Caco-2 (cell line): Measurements from ENCODE around the gene MARCHF10. TPM values are rescaled to one million over a fixed set of nuclear protein-coding genes. Genes with fewer than 3 reads are reported as not detected.
"Not testable (repeated sequence)": the region's sequence is repeated elsewhere in the genome, so short reads cannot be mapped to it uniquely, and the experiment has no call there.

Experiments
- BruUV-seq: library from RNA; stranded (reverse); fragments of 400-500 nt; replicated peaks from 2 replicates; lab custom pipeline; 2021; lab: Mats Ljungman, UMichigan
- CTCF ChIA-PET: fragments of 300-600 bp; sonication (Branson Sonifier 250); formaldehyde crosslinking; loops from one replicate; lab custom pipeline; 2022; ENCODE audit warnings: antibody characterized with exemption; lab: Charles Lee
- POLR2A ChIA-PET: fragments of 300-600 bp; sonication (Branson Sonifier 250); formaldehyde crosslinking; loops from one replicate; lab custom pipeline; 2022; ENCODE audit warnings: antibody characterized with exemption; lab: Charles Lee
- DNase-seq, 2 experiments: peaks; one replicate each; pipeline versions ENCODE4 v3.0.0 to v3.0.0-alpha.2; 2020 to 2022
- H3K27me3 ChIP-seq: replicated peaks from 2 replicates; pipeline ENCODE4 v1.6.0; 2011; ENCODE audit warnings: low read length; ENCODE audit not compliant: control insufficient read depth, insufficient read depth
- H3K36me3 ChIP-seq: 2 replicates; pipeline ENCODE4 v1.5.1; 2011; ENCODE audit warnings: low read length; ENCODE audit not compliant: control insufficient read depth, insufficient read depth
- H3K4me1 ChIP-seq: fragments of 250-450 bp; sonication (Bioruptor Pico); 2 replicates; pipeline ENCODE4 v1.5.1; 2020; ENCODE audit warnings: mild to moderate bottlenecking
- H3K4me3 ChIP-seq: 2 replicates; pipeline ENCODE4 v1.5.1; 2011; ENCODE audit warnings: low read depth, mild to moderate bottlenecking, control low read depth, low read length
- H3K9me3 ChIP-seq: fragments of 250-450 bp; sonication (Bioruptor Pico); 2 replicates; pipeline ENCODE4 v1.5.1; 2020; ENCODE audit warnings: mild to moderate bottlenecking, moderate library complexity
- H3K27ac Mint-ChIP-seq: one replicate; pipeline ENCODE4 v1.8.0; 2022; ENCODE audit warnings: mixed read lengths; ENCODE audit not compliant: unreplicated experiment
- H3K27me3 Mint-ChIP-seq: one replicate; pipeline ENCODE4 v1.8.0; 2022; ENCODE audit warnings: mixed read lengths; ENCODE audit not compliant: insufficient read depth, unreplicated experiment
- H3K36me3 Mint-ChIP-seq: one replicate; pipeline ENCODE4 v1.8.0; 2022; ENCODE audit warnings: mild to moderate bottlenecking, mixed read lengths; ENCODE audit not compliant: insufficient read depth, unreplicated experiment
- H3K4me1 Mint-ChIP-seq: one replicate; pipeline ENCODE4 v1.8.0; 2022; ENCODE audit warnings: low read depth, mixed read lengths; ENCODE audit not compliant: unreplicated experiment
- H3K4me3 Mint-ChIP-seq: one replicate; pipeline ENCODE4 v1.8.0; 2022; ENCODE audit warnings: mild to moderate bottlenecking, moderate library complexity, mixed read lengths; ENCODE audit not compliant: unreplicated experiment
- H3K9me3 Mint-ChIP-seq: one replicate; pipeline ENCODE4 v1.8.0; 2022; ENCODE audit warnings: mixed read lengths; ENCODE audit not compliant: unreplicated experiment
- CTCF ChIP-seq, 2 experiments: fragments of 200-600 bp in 1 of 2; IDR thresholded peaks; 1 replicate in 1 of 2; 2 replicates in 1 of 2; pipeline versions ENCODE4 v1.5.1 to v1.8.0; 2011 to 2022; ENCODE audit warnings: antibody characterized with exemption in 1 of 2, control low read depth in 1 of 2, inconsistent platforms in 1 of 2, low read depth in 1 of 2, low read length in 1 of 2, mild to moderate bottlenecking in 1 of 2, moderate library complexity in 1 of 2; ENCODE audit not compliant: insufficient read depth in 1 of 2, severe bottlenecking in 1 of 2, unreplicated experiment in 1 of 2
- intact Hi-C: fragments of 100-400 bp; cut with micrococcal nuclease; formaldehyde crosslinking; loops from one replicate; pipeline ENCODE4 v1.10.0; 2022; ENCODE audit not compliant: unreplicated experiment
- total RNA-seq: library from RNA; stranded (reverse); gene quantifications from 2 replicates; pipeline ENCODE4 v1.2.3, GENCODE V29; 2022

Gene MARCHF10
- total RNA-seq, 1 experiment from 2014 or later: not detected

GRCh38 chr17:62832405-62832804 lies 24.3 kb upstream of the MARCHF10 start:
- no peak for TF ChIP-seq CTCF (IDR thresholded peaks at IDR 0.05; ENCODE audit: insufficient read depth in 1 of 2, low read depth in 1 of 2, low read length in 1 of 2, severe bottlenecking in 1 of 2, unreplicated experiment in 1 of 2)
- no peaks in the 10 kb centered on the region for H3K36me3 Mint-ChIP-seq
- H3K9me3 Mint-ChIP-seq: peaks cover 6% of the 10 kb centered on the region
- ChIA-PET POLR2A (no interaction called here), CTCF (no interaction called here)
- H3K4me1 ChIP-seq: no peaks in the 10 kb centered on the region
- H3K27me3 Mint-ChIP-seq: peaks cover 10% of the 10 kb centered on the region
- H3K27me3 ChIP-seq: no peaks in the 10 kb centered on the region
- intact Hi-C loops: no loop called here
- no peak for DNase-seq
- H3K27ac Mint-ChIP-seq: no peak overlapping the region
- no peak overlapping the region for H3K4me3 Mint-ChIP-seq
- H3K9me3 ChIP-seq: no peaks in the 10 kb centered on the region; the same call in 1 of the 2 replicates
- BruUV-seq: no TSS peak
- no peak overlapping the region for H3K4me3 ChIP-seq
- H3K36me3 ChIP-seq: no peaks in the 10 kb centered on the region
- no peaks in the 10 kb centered on the region for H3K4me1 Mint-ChIP-seq

GRCh38 chr17:62831066-62831465 lies 23.0 kb upstream of the MARCHF10 start:
- H3K9me3 Mint-ChIP-seq, H3K9me3 ChIP-seq, H3K4me3 Mint-ChIP-seq, intact Hi-C loops, CTCF ChIA-PET, H3K4me3 ChIP-seq, BruUV-seq, H3K27me3 ChIP-seq, POLR2A ChIA-PET, H3K4me1 Mint-ChIP-seq, H3K27me3 Mint-ChIP-seq, H3K36me3 Mint-ChIP-seq, H3K4me1 ChIP-seq, H3K27ac Mint-ChIP-seq, H3K36me3 ChIP-seq, DNase-seq: not testable (repeated sequence)

GRCh38 chr17:62827746-62828485 lies 19.8 kb upstream of the MARCHF10 start:
- Mint-ChIP-seq H3K36me3 (no peaks in the 10 kb centered on the region), H3K4me3 (no peak overlapping the region), H3K27ac (no peak overlapping the region), H3K27me3 (peaks cover 6% of the 10 kb centered on the region), H3K9me3 (no peaks in the 10 kb centered on the region), H3K4me1 (no peaks in the 10 kb centered on the region)
- Histone ChIP-seq H3K4me1 (no peaks in the 10 kb centered on the region), H3K27me3 (no peaks in the 10 kb centered on the region), H3K9me3 (no peaks in the 10 kb centered on the region), H3K36me3 (no peaks in the 10 kb centered on the region), H3K4me3 (no peak overlapping the region)
- no peak for TF ChIP-seq CTCF (IDR thresholded peaks at IDR 0.05; ENCODE audit: insufficient read depth in 1 of 2, low read depth in 1 of 2, low read length in 1 of 2, severe bottlenecking in 1 of 2, unreplicated experiment in 1 of 2)
- intact Hi-C loops: no loop called here
- CTCF ChIA-PET: no interaction called here
- DNase-seq: no peak
- POLR2A ChIA-PET: no interaction called here
- BruUV-seq: no TSS peak
